Measurements from ENCODE around the gene WDR70. TPM values are rescaled to one million over a fixed set of nuclear protein-coding genes. Genes with fewer than 3 reads are reported as not detected.

Gene WDR70
- total RNA-seq, 1 experiment from 2014 or later = 25.0 TPM

DNA sequence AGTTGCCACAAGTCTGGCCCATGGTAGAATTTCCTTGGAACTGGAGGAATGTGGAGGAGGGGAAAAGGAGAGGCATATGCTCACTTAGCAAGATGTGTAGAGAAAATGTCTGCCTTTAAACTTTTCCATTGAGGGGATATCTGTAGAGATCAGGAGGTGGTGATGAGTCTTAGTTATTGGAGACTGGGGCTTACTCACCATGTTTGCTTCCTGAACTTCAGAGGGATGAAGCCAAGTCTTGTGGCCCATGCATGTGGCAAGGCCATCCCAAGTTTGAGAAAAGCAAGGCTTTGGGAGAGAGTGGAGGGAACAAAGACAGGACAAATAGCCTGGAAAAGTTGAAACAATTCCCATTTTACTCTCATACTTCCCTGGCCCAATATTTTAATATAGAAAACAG lies 336.2 kb downstream of the WDR70 start:
- CTCF ChIA-PET = no interaction called here
- H3K9ac ChIP-seq (ENCODE audit: low read length) = no peak overlapping the region
- BruUV-seq (replicated peaks) = no TSS peak
- no peaks in the 10 kb centered on the region for H3K27me3 ChIP-seq (ENCODE audit: low read length)
- H3K9me3 ChIP-seq (ENCODE audit: low read length) = no peaks in the 10 kb centered on the region
- H3K36me3 ChIP-seq (ENCODE audit: low read depth, low read length) = no peaks in the 10 kb centered on the region
- H4K20me1 ChIP-seq (ENCODE audit: low read length) = no peaks in the 10 kb centered on the region; the same call in 1 of the 2 replicates
- H3K9me2 ChIP-seq (replicated peaks; ENCODE audit: low read length) = no peaks in the 10 kb centered on the region
- H3K27ac ChIP-seq (ENCODE audit: low read length) = 0 out of 2 replicates have a peak overlapping the region, but pooled peaks have one; percentile 1
- DNase-seq (peak; percentile 62), ATAC-seq (peak; percentile 39; the same call in 1 of the 2 replicates)
- no peaks in the 10 kb centered on the region for H3K79me2 ChIP-seq (ENCODE audit: low read length)
- H3K4me1 ChIP-seq (ENCODE audit: insufficient read depth, low read length) = peaks cover 39% of the 10 kb centered on the region
- POLR2A ChIA-PET (ENCODE audit: unreplicated experiment) = no interaction called here
- no peak for TF ChIP-seq EZH2 (IDR thresholded peaks at IDR 0.05; ENCODE audit: low read length, unreplicated experiment)
- H2AFZ ChIP-seq (ENCODE audit: low read length) = no peak overlapping the region
- H3K4me3 ChIP-seq (ENCODE audit: low read length) = no peak overlapping the region
- no peaks in the 10 kb centered on the region for H3F3A ChIP-seq (ENCODE audit: low read length, unreplicated experiment)
- no peak overlapping the region for H3K4me2 ChIP-seq (ENCODE audit: low read length)
- intact Hi-C loops (cut with micrococcal nuclease) = loop anchor here (5.0 to 10.0 kb wide), 2 partner anchors 161 to 838 kb away; partner anchors contain the start of gene NIPBL

GRCh38 chr5:37715992-37716391 lies 336.9 kb downstream of the WDR70 start:
- Histone ChIP-seq H3K27ac (ENCODE audit: low read length) (no peak overlapping the region), H3F3A (ENCODE audit: low read length, unreplicated experiment) (no peaks in the 10 kb centered on the region), H3K9me3 (ENCODE audit: low read length) (no peaks in the 10 kb centered on the region), H3K4me1 (ENCODE audit: insufficient read depth, low read length) (peaks cover 36% of the 10 kb centered on the region), H3K27me3 (ENCODE audit: low read length) (no peaks in the 10 kb centered on the region), H3K9me2 (replicated peaks; ENCODE audit: low read length) (no peaks in the 10 kb centered on the region), H2AFZ (ENCODE audit: low read length) (no peak overlapping the region), H3K4me2 (ENCODE audit: low read length) (no peak overlapping the region), H3K4me3 (ENCODE audit: low read length) (no peak overlapping the region), H3K9ac (ENCODE audit: low read length) (no peak overlapping the region), H4K20me1 (ENCODE audit: low read length) (no peaks in the 10 kb centered on the region; the same call in 1 of the 2 replicates), H3K79me2 (ENCODE audit: low read length) (no peaks in the 10 kb centered on the region), H3K36me3 (ENCODE audit: low read depth, low read length) (no peaks in the 10 kb centered on the region)
- no peak for ATAC-seq
- ChIA-PET CTCF (no interaction called here), POLR2A (ENCODE audit: unreplicated experiment) (no interaction called here)
- no TSS peak for BruUV-seq (replicated peaks)
- TF ChIP-seq, protein P1, sequence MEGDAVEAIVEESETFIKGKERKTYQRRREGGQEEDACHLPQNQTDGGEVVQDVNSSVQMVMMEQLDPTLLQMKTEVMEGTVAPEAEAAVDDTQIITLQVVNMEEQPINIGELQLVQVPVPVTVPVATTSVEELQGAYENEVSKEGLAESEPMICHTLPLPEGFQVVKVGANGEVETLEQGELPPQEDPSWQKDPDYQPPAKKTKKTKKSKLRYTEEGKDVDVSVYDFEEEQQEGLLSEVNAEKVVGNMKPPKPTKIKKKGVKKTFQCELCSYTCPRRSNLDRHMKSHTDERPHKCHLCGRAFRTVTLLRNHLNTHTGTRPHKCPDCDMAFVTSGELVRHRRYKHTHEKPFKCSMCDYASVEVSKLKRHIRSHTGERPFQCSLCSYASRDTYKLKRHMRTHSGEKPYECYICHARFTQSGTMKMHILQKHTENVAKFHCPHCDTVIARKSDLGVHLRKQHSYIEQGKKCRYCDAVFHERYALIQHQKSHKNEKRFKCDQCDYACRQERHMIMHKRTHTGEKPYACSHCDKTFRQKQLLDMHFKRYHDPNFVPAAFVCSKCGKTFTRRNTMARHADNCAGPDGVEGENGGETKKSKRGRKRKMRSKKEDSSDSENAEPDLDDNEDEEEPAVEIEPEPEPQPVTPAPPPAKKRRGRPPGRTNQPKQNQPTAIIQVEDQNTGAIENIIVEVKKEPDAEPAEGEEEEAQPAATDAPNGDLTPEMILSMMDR (conservative IDR thresholded peaks at IDR 0.05; ENCODE audit: low read depth, low read length) = no peak
- TF ChIP-seq EZH2 (IDR thresholded peaks at IDR 0.05; ENCODE audit: low read length, unreplicated experiment) (no peak), EZH2phosphoT487 (IDR thresholded peaks at IDR 0.05; ENCODE audit: borderline replicate concordance, low read length) (no peak)
- no peak for DNase-seq
- intact Hi-C loops (cut with micrococcal nuclease) = loop anchor here (5.0 to 10.0 kb wide), 2 partner anchors 161 to 839 kb away; partner anchors contain the start of gene NIPBL

GRCh38 chr5:37716405-37716804 lies 337.3 kb downstream of the WDR70 start:
- Histone ChIP-seq H3K4me3 (ENCODE audit: low read length) (no peak overlapping the region), H3K27me3 (ENCODE audit: low read length) (no peaks in the 10 kb centered on the region), H4K20me1 (ENCODE audit: low read length) (no peaks in the 10 kb centered on the region; the same call in 1 of the 2 replicates), H3K9me2 (replicated peaks; ENCODE audit: low read length) (no peaks in the 10 kb centered on the region), H3K4me2 (ENCODE audit: low read length) (no peak overlapping the region), H3K4me1 (ENCODE audit: insufficient read depth, low read length) (peaks cover 32% of the 10 kb centered on the region), H3K36me3 (ENCODE audit: low read depth, low read length) (no peaks in the 10 kb centered on the region), H3K79me2 (ENCODE audit: low read length) (no peaks in the 10 kb centered on the region), H3K9me3 (ENCODE audit: low read length) (no peaks in the 10 kb centered on the region), H3K27ac (ENCODE audit: low read length) (no peak overlapping the region), H3F3A (ENCODE audit: low read length, unreplicated experiment) (no peaks in the 10 kb centered on the region), H2AFZ (ENCODE audit: low read length) (no peak overlapping the region), H3K9ac (ENCODE audit: low read length) (no peak overlapping the region)
- POLR2A ChIA-PET (ENCODE audit: unreplicated experiment) = no interaction called here
- no TSS peak for BruUV-seq (replicated peaks)
- ATAC-seq (no peak), DNase-seq (no peak)
- TF ChIP-seq, protein P1 (conservative IDR thresholded peaks at IDR 0.05; ENCODE audit: low read depth, low read length) = no peak
- TF ChIP-seq EZH2phosphoT487 (IDR thresholded peaks at IDR 0.05; ENCODE audit: borderline replicate concordance, low read length) = no peak
- no peak for TF ChIP-seq EZH2 (IDR thresholded peaks at IDR 0.05; ENCODE audit: low read length, unreplicated experiment)
- intact Hi-C loops (cut with micrococcal nuclease) = loop anchor here (5.0 to 10.0 kb wide), 2 partner anchors 162 to 839 kb away; partner anchors contain the start of gene NIPBL
- CTCF ChIA-PET = no interaction called here
